H1 (cell line): ENCODE measurements around the gene GIPC2. TPM values are rescaled to one million over a fixed set of nuclear protein-coding genes. Genes with fewer than 3 reads are reported as not detected.

ENCODE experiments used
- CTCF ChIA-PET: fragments of 300-600 bp; sonication (Branson Sonifier 250); formaldehyde crosslinking; loops from one replicate; lab custom pipeline; 2021; ENCODE audit not compliant: partially characterized antibody; lab: Charles Lee
- POLR2A ChIA-PET: fragments of 300-600 bp; sonication (Branson Sonifier 250); formaldehyde crosslinking; loops from one replicate; lab custom pipeline; 2021; ENCODE audit warnings: inconsistent platforms; ENCODE audit not compliant: partially characterized antibody; lab: Charles Lee
- DNase-seq, 2 experiments: peaks; one replicate each; pipeline versions ENCODE4 v3.0.0 to v3.0.0-alpha.2; 2010 to 2022; ENCODE audit warnings: low spot score in 2 of 2, low read depth in 1 of 2, mixed read lengths in 1 of 2
- FAIRE-seq: peaks from 2 replicates; lab custom pipeline; 2011; peaks lifted over from hg19 to GRCh38; lab: Jason Lieb, UNC
- H2AFZ ChIP-seq: 2 replicates; pipeline ENCODE4 v1.8.1; 2012; ENCODE audit warnings: low read length, inconsistent platforms
- H2AK5ac ChIP-seq: 2 replicates; pipeline ENCODE4 v1.6.1; 2013; ENCODE audit warnings: low read depth, low read length
- H2BK120ac ChIP-seq: replicated peaks from 2 replicates; pipeline ENCODE3; 2013; ENCODE audit warnings: low read depth, low read length, inconsistent platforms
- H2BK12ac ChIP-seq: 2 replicates; pipeline ENCODE4 v1.6.1; 2013; ENCODE audit warnings: low read depth, low read length
- H2BK15ac ChIP-seq: 2 replicates; pipeline ENCODE4 v1.6.1; 2013; ENCODE audit warnings: low read length
- H2BK20ac ChIP-seq: 2 replicates; pipeline ENCODE4 v1.6.1; 2013; ENCODE audit warnings: low read length
- H2BK5ac ChIP-seq: 2 replicates; pipeline ENCODE4 v1.6.1; 2013; ENCODE audit warnings: low read depth, low read length
- H3K14ac ChIP-seq: 2 replicates; pipeline ENCODE4 v1.6.1; 2013; ENCODE audit warnings: inconsistent platforms; ENCODE audit not compliant: insufficient read length
- H3K18ac ChIP-seq: 2 replicates; pipeline ENCODE4 v1.6.1; 2013; ENCODE audit warnings: low read length; ENCODE audit errors: extremely low read depth
- H3K23ac ChIP-seq: 2 replicates; pipeline ENCODE4 v1.6.1; 2013; ENCODE audit warnings: inconsistent platforms; ENCODE audit not compliant: insufficient read length
- H3K23me2 ChIP-seq: 2 replicates; pipeline ENCODE4 v1.6.1; 2013; ENCODE audit warnings: low read depth, low read length
- H3K27ac ChIP-seq: 2 replicates; pipeline ENCODE4 v1.6.1; 2011; ENCODE audit warnings: low read depth, low read length, inconsistent platforms
- H3K27me3 ChIP-seq, 4 experiments: replicated peaks in 1 of 4; 1 replicate in 1 of 4; 2 replicates in 3 of 4; pipeline versions ENCODE4 v1.6.1 to v1.8.1; 2011 to 2013; ENCODE audit warnings: low read length in 3 of 4, mild to moderate bottlenecking in 3 of 4, inconsistent platforms in 2 of 4, mixed read lengths in 2 of 4, moderate library complexity in 1 of 4; ENCODE audit not compliant: control insufficient read depth in 3 of 4, insufficient read depth in 3 of 4; ENCODE audit errors: extremely low read depth in 1 of 4
- H3K36me3 ChIP-seq, 4 experiments: 2 replicates each; pipeline versions ENCODE4 v1.6.1 to v1.8.1; 2011 to 2013; ENCODE audit warnings: mild to moderate bottlenecking in 4 of 4, low read length in 3 of 4, moderate library complexity in 2 of 4, control low read depth in 1 of 4, inconsistent platforms in 1 of 4; ENCODE audit not compliant: insufficient read depth in 4 of 4, control insufficient read depth in 2 of 4
- H3K4ac ChIP-seq: replicated peaks from 2 replicates; pipeline ENCODE3; 2013; ENCODE audit warnings: low read length, low read depth, mixed read lengths, inconsistent platforms; ENCODE audit not compliant: insufficient read length
- H3K4me1 ChIP-seq, 4 experiments: replicated peaks in 1 of 4; 1 replicate in 1 of 4; 2 replicates in 3 of 4; pipeline versions ENCODE4 v1.6.1 to v1.8.1; 2011 to 2013; ENCODE audit warnings: low read length in 3 of 4, inconsistent platforms in 2 of 4, mixed read lengths in 1 of 4; ENCODE audit not compliant: insufficient read depth in 4 of 4, control insufficient read depth in 3 of 4
- H3K4me2 ChIP-seq, 2 experiments: 2 replicates each; pipeline versions ENCODE4 v1.6.1 to v1.8.1; 2011 to 2013; ENCODE audit warnings: low read depth in 2 of 2, low read length in 2 of 2, control low read depth in 1 of 2, inconsistent platforms in 1 of 2, mild to moderate bottlenecking in 1 of 2; ENCODE audit not compliant: insufficient read depth in 1 of 2
- H3K4me3 ChIP-seq, 4 experiments: fragments of 200-600, 300-600 bp in 1 of 4; sonication (generic), shearing (Covaris generic), sonication (Bioruptor Twin) in 1 of 4; 2 replicates each; pipeline versions ENCODE4 v1.5.1 to v1.8.1; 2011 to 2016; ENCODE audit warnings: low read length in 4 of 4, low read depth in 3 of 4, control low read depth in 2 of 4, inconsistent platforms in 2 of 4, mild to moderate bottlenecking in 2 of 4, mixed read lengths in 1 of 4, moderate library complexity in 1 of 4; ENCODE audit not compliant: insufficient read depth in 2 of 4; ENCODE audit errors: extremely low read depth in 1 of 4
- H3K56ac ChIP-seq: replicated peaks from 2 replicates; pipeline ENCODE3; 2013; ENCODE audit warnings: low read depth, mild to moderate bottlenecking, mixed read lengths, low read length, inconsistent platforms; ENCODE audit not compliant: insufficient read length
- H3K79me1 ChIP-seq: 2 replicates; pipeline ENCODE4 v1.6.1; 2013; ENCODE audit warnings: low read depth, low read length, control low read depth
- H3K79me2 ChIP-seq, 2 experiments: 2 replicates each; pipeline versions ENCODE4 v1.6.1 to v1.8.1; 2012 to 2013; ENCODE audit warnings: low read length in 2 of 2, mild to moderate bottlenecking in 2 of 2, inconsistent platforms in 1 of 2; ENCODE audit not compliant: insufficient read depth in 2 of 2, control insufficient read depth in 1 of 2
- H3K9ac ChIP-seq, 4 experiments: replicated peaks in 1 of 4; 1 replicate in 1 of 4; 2 replicates in 3 of 4; pipeline versions ENCODE4 v1.6.1 to v1.8.1; 2011 to 2013; ENCODE audit warnings: low read depth in 3 of 4, low read length in 3 of 4, control low read depth in 2 of 4, mild to moderate bottlenecking in 2 of 4, moderate library complexity in 2 of 4, inconsistent platforms in 1 of 4; ENCODE audit errors: extremely low read depth in 1 of 4
- H3K9me3 ChIP-seq, 2 experiments: 2 replicates each; pipeline versions ENCODE4 v1.6.1 to v1.8.1; 2012 to 2013; ENCODE audit warnings: mild to moderate bottlenecking in 2 of 2, moderate library complexity in 2 of 2, control low read depth in 1 of 2, inconsistent platforms in 1 of 2, low read depth in 1 of 2, low read length in 1 of 2, mixed read lengths in 1 of 2; ENCODE audit not compliant: insufficient read depth in 2 of 2
- H4K20me1 ChIP-seq, 2 experiments: replicated peaks in 1 of 2; 2 replicates each; pipeline versions ENCODE3 to v1.8.1; 2011 to 2013; ENCODE audit warnings: inconsistent platforms in 2 of 2, low read length in 2 of 2, mild to moderate bottlenecking in 1 of 2; ENCODE audit not compliant: insufficient read depth in 2 of 2, control insufficient read depth in 1 of 2
- H4K5ac ChIP-seq: 2 replicates; pipeline ENCODE4 v1.6.1; 2013; ENCODE audit warnings: low read length, low read depth, mixed read lengths, inconsistent platforms; ENCODE audit not compliant: insufficient read length
- H4K8ac ChIP-seq: 2 replicates; pipeline ENCODE4 v1.8.0; 2013; ENCODE audit warnings: mild to moderate bottlenecking, moderate library complexity, low read length, inconsistent platforms; ENCODE audit not compliant: insufficient read depth; ENCODE audit errors: extremely low read depth
- H4K91ac ChIP-seq: replicated peaks from 2 replicates; pipeline ENCODE3; 2013; ENCODE audit warnings: low read length, mixed read lengths, inconsistent platforms; ENCODE audit not compliant: insufficient read length
- ATF3 ChIP-seq: IDR thresholded peaks from 2 replicates; pipeline ENCODE4 v1.6.1; 2011; ENCODE audit warnings: low read depth, mild to moderate bottlenecking, low read length; ENCODE audit not compliant: insufficient read depth
- BACH1 ChIP-seq: IDR thresholded peaks from 2 replicates; pipeline ENCODE4 v1.6.1; 2012; ENCODE audit warnings: low read length, improper control_type of control experiment
- CBX8 ChIP-seq: fragments of 300-800, 300-1000 bp; sonication (generic); IDR thresholded peaks from 2 replicates; pipeline ENCODE4 v1.7.1; 2016; ENCODE audit warnings: low read depth, low read length, borderline replicate concordance
- CEBPB ChIP-seq: IDR thresholded peaks from 2 replicates; pipeline ENCODE4 v1.6.1; 2012; ENCODE audit warnings: low read depth, low read length
- HDAC6 ChIP-seq: IDR thresholded peaks from one replicate; pipeline ENCODE4 v1.7.1; 2012; ENCODE audit warnings: low read depth, mild to moderate bottlenecking, inconsistent platforms, low read length, moderate library complexity
- SP1 ChIP-seq: IDR thresholded peaks from 2 replicates; pipeline ENCODE4 v1.6.1; 2011; ENCODE audit warnings: low read depth, low read length
- SP2 ChIP-seq: IDR thresholded peaks from 2 replicates; pipeline ENCODE4 v1.6.1; 2012; ENCODE audit warnings: mild to moderate bottlenecking, low read length, inconsistent platforms
- TAF1 ChIP-seq: IDR thresholded peaks from 2 replicates; pipeline ENCODE4 v1.6.1; 2011; ENCODE audit warnings: mild to moderate bottlenecking, low read depth, low read length
- TBP ChIP-seq: IDR thresholded peaks from 2 replicates; pipeline ENCODE4 v1.6.1; 2011; ENCODE audit warnings: low read depth, low read length, improper control_type of control experiment
- WGBS, 2 experiments: shearing (Covaris generic) in 1 of 2; methylation state at CpG; one replicate each; pipeline versions ENCODE4 v1.1.6 to v1.1.7; 2013 to 2015; ENCODE audit warnings: low lambda C conversion rate in 2 of 2, mixed read lengths in 2 of 2, inconsistent platforms in 1 of 2, low coverage in 1 of 2, missing lambda C conversion rate in 1 of 2; ENCODE audit not compliant: insufficient replicate concordance in 2 of 2, insufficient coverage in 1 of 2, insufficient read length in 1 of 2; ENCODE audit errors: extremely low coverage in 1 of 2, missing lambda C conversion rate in 1 of 2; 5-methylcytosine and 5-hydroxymethylcytosine counted together
- polyA plus RNA-seq, 7 experiments: library from polyadenylated mRNA; depleted of rRNA in 3 of 7; stranded (reverse) in 5 of 7; unstranded in 2 of 7; fragments of >200 nt in 5 of 7; fragments of 200-250 nt in 2 of 7; gene quantifications; 1 replicate in 5 of 7; 2 replicates in 1 of 7; 4 replicates in 1 of 7; pipeline versions ENCODE4 v1.2.1 to v1.2.3, GENCODE V29; 2011 to 2013; ENCODE audit warnings: missing spikeins in 2 of 7, mixed read lengths in 2 of 7
- total RNA-seq: library from RNA; stranded (reverse); fragmentation: NEBNext Ultra II Directional; extraction: Animal tissue kit (Norgen Biotek cat#: 25700); gene quantifications from 2 replicates; pipeline ENCODE4 v1.2.1, GENCODE V29; 2021
- TF ChIP-seq, protein P1 (sequence below): IDR thresholded peaks from 2 replicates; pipeline ENCODE4 v1.6.1; 2012; ENCODE audit warnings: inconsistent platforms

GIPC2 gene
- total and polyA plus RNA-seq, 2 of the 8 experiments (the other 6 are each of a cell fraction or from before 2014, with no cell fraction given), result 0.29 to 0.69 TPM

GRCh38 chr1:78176448-78176847 lies 130.7 kb downstream of the GIPC2 start:
- H3K79me2 ChIP-seq, result no peaks in the 10 kb centered on the region
- H3K14ac ChIP-seq, result no peak overlapping the region
- no peak overlapping the region for H3K4me3 ChIP-seq
- FAIRE-seq, result no peak
- H4K20me1 ChIP-seq, result no peaks in the 10 kb centered on the region
- no peak overlapping the region for H2BK20ac ChIP-seq
- no peak overlapping the region for H3K4me2 ChIP-seq
- ChIA-PET CTCF (interaction anchor here (1.0 kb wide), 2 partner anchors 441 to 501 kb away, joined by 3 read pairs; no protein-coding TSS in a partner anchor), POLR2A (no interaction called here)
- WGBS, 2 experiments, result 83% methylated on average over 3 of the region's 3 CpGs; no CpG with 5 or more reads in 1 of the 2 experiments
- no peak overlapping the region for H3K9ac ChIP-seq
- H3K4me1 ChIP-seq, result no peaks in the 10 kb centered on the region
- H3K79me1 ChIP-seq, result no peaks in the 10 kb centered on the region
- no peak overlapping the region for H4K8ac ChIP-seq
- no peaks in the 10 kb centered on the region for H3K36me3 ChIP-seq
- no peak overlapping the region for H3K4ac ChIP-seq
- H2BK12ac ChIP-seq, result no peak overlapping the region
- H2BK120ac ChIP-seq, result no peak overlapping the region
- no peaks in the 10 kb centered on the region for H3K27me3 ChIP-seq
- no peak overlapping the region for H4K5ac ChIP-seq
- DNase-seq, result no peak
- H3K27ac ChIP-seq, result no peak overlapping the region
- no peak overlapping the region for H2AFZ ChIP-seq
- H4K91ac ChIP-seq, result no peak overlapping the region
- H3K9me3 ChIP-seq, result no peaks in the 10 kb centered on the region
- H2AK5ac ChIP-seq, result no peak overlapping the region
- no peak overlapping the region for H3K56ac ChIP-seq
- no peak overlapping the region for H3K23ac ChIP-seq
- H3K18ac ChIP-seq, result no peak overlapping the region
- no peaks in the 10 kb centered on the region for H3K23me2 ChIP-seq
- H2BK15ac ChIP-seq, result no peak overlapping the region
- H2BK5ac ChIP-seq, result no peak overlapping the region
- TF ChIP-seq CBX8, result no peak
- TF ChIP-seq TBP, result no peak
- TF ChIP-seq BACH1, result no peak
- no peak for TF ChIP-seq SP2
- TF ChIP-seq TAF1, result no peak
- TF ChIP-seq, protein P1, sequence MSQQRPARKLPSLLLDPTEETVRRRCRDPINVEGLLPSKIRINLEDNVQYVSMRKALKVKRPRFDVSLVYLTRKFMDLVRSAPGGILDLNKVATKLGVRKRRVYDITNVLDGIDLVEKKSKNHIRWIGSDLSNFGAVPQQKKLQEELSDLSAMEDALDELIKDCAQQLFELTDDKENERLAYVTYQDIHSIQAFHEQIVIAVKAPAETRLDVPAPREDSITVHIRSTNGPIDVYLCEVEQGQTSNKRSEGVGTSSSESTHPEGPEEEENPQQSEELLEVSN, result no peak
- no peak for TF ChIP-seq CEBPB
- TF ChIP-seq SP1, result no peak
- no peak for TF ChIP-seq ATF3
- no peak for TF ChIP-seq HDAC6
